A549 treated with Mapracorat at 1 μM for 4 hours (cell line): ENCODE data around the gene ZNF830. TPM values are rescaled to one million over a fixed set of nuclear protein-coding genes. Genes with fewer than 3 reads are reported as not detected.

ENCODE experiments used
- total RNA-seq: library from RNA; stranded (reverse); fragments of 200-300 nt; extraction: Qiagen RNA extraction; gene quantifications from 5 replicates; pipeline ENCODE4 v1.2.3, GENCODE V29; 2022

The ZNF830 gene
- 13.7 to 17.2 TPM (median 14.8 TPM) in 5 replicates for total RNA-seq

DNA sequence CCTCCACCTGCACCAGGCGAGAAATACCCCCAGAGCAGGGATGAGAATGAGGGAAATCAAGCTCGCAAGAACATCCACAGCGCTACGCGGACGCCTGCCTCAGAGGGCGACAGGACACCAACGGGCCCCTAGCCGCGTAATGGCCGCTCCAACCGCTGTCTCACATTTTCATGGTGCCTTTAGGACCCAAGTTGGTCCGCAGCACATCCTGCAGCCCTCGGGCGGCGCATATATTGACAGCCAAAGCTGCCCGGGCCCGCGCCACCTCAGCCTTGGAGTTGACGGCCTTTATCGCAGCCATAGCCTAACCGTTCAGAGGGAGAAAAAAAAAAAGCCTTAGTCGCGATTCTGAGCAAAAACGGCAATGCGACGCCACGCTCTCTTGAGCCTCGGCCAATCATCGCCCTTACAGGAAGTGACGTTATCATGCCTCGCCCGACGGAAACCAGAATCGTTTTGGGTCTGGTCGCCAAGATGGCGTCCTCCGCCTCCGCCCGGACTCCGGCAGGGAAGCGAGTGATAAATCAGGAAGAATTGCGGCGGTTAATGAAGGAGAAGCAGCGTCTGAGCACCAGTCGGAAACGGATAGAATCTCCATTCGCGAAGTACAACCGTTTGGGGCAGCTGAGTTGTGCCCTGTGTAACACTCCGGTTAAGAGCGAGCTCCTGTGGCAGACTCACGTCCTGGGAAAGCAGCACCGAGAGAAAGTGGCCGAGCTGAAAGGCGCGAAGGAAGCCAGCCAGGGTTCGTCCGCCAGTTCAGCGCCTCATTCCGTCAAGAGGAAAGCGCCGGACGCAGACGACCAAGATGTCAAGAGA is at the start of gene ZNF830, which contains the start of gene CCT6B:
Gene ZNF830, plus strand, starts transcription at position 448 of the 819 bp plus-strand sequence. Its CDS starts 27 bp downstream, at position 475.
Gene CCT6B, minus strand, starts transcription at position 368 of the 819 bp plus-strand sequence. Its CDS starts 67 bp downstream, at position 301.

GRCh38 chr17:34980353-34980680 is 19.0 kb downstream of the ZNF830 start, which contains the start of gene LIG3:
LIG3 (plus strand) TSS chr17:34980512; CDS start chr17:34983006, 2,494 bp downstream.

Other genes starting within 250 kb of the ZNF830 start
- 1.4 to 2.0 TPM (median 1.6 TPM) in 5 replicates for gene CCT6B, start 80 bp upstream of the ZNF830 start, total RNA-seq
- 14.5 to 19.0 TPM (median 17.4 TPM) in 5 replicates for gene LIG3, start 19.0 kb downstream of the ZNF830 start, total RNA-seq
- gene RFFL, start 102.2 kb downstream of the ZNF830 start, total RNA-seq: 43.9 to 64.1 TPM (median 49.4 TPM) in 5 replicates
- 20.6 to 32.1 TPM (median 29.1 TPM) in 5 replicates for gene RAD51D, start 158.3 kb downstream of the ZNF830 start, total RNA-seq
- gene FNDC8, start 160.1 kb downstream of the ZNF830 start, total RNA-seq: 0.10 to 0.28 TPM (median 0.10 TPM) in 3 of 5 replicates, not detected in the others
- gene NLE1, start 180.8 kb downstream of the ZNF830 start, total RNA-seq: 28.1 to 37.8 TPM (median 35.5 TPM) in 5 replicates
- not detected in 5 replicates for gene UNC45B, start 186.3 kb downstream of the ZNF830 start, total RNA-seq
- gene SLC35G3, start 232.9 kb downstream of the ZNF830 start, total RNA-seq: not detected in 5 replicates